OCI-LY1 (cell line): ENCODE data around the gene RNF144B.

Source experiments
- CTCF ChIP-seq: fragments of 200-600 bp; sonication (generic), shearing (Covaris generic); IDR thresholded peaks from 2 replicates; pipeline ENCODE4 v1.5.1; 2017; ENCODE audit warnings: mild to moderate bottlenecking, antibody characterized with exemption, low read length, moderate library complexity, mixed read lengths
- EZH2 ChIP-seq: fragments of 200-600 bp; sonication (generic), shearing (Covaris generic); IDR thresholded peaks from 2 replicates; pipeline ENCODE4 v1.8.0; 2017; ENCODE audit warnings: borderline replicate concordance, mixed run types, mild to moderate bottlenecking, antibody characterized with exemption, low read length, moderate library complexity, mixed read lengths

GRCh38 chr6:18347021-18347577 lies 40.1 kb upstream of the RNF144B start:
- TF ChIP-seq CTCF = no peak
- TF ChIP-seq EZH2 = no peak
